GM19240 (cell line): ENCODE data around the gene PADI2.

Source experiments
- DNase-seq: peaks from one replicate; pipeline ENCODE4 v3.0.0; 2011; ENCODE audit warnings: low spot score; ENCODE audit not compliant: insufficient read length

The PADI2 gene

GRCh38 chr1:17119076-17119772, at the start of gene PADI2:
PADI2 (minus strand) TSS chr1:17119451; CDS start chr1:17119371, 80 bp downstream.
- DNase-seq = peak; percentile 69

- DNase-seq = no peak
Observed at GRCh38 chr1:17168091-17168876, 49.0 kb upstream of the PADI2 start.

- no peak for DNase-seq
Observed at GRCh38 chr1:17167786-17168090, 48.5 kb upstream of the PADI2 start.

GRCh38 chr1:17167041-17167785, 48.0 kb upstream of the PADI2 start:
- no peak for DNase-seq

- DNase-seq = no peak
Observed at GRCh38 chr1:17165823-17166222, 46.6 kb upstream of the PADI2 start.

GRCh38 chr1:17163789-17164666, 44.8 kb upstream of the PADI2 start:
- no peak for DNase-seq

- no peak for DNase-seq
Observed at GRCh38 chr1:17163371-17163770, 44.1 kb upstream of the PADI2 start.

GRCh38 chr1:17162941-17163340, 43.7 kb upstream of the PADI2 start:
- DNase-seq = no peak

- DNase-seq = no peak
Observed at GRCh38 chr1:17161926-17162800, 42.9 kb upstream of the PADI2 start.

GRCh38 chr1:17161137-17161740, 42.0 kb upstream of the PADI2 start:
- DNase-seq = no peak

- DNase-seq = no peak
Observed at GRCh38 chr1:17158961-17159360, 39.7 kb upstream of the PADI2 start.

- no peak for DNase-seq
Observed at GRCh38 chr1:17156108-17156507, 36.9 kb upstream of the PADI2 start.

- no peak for DNase-seq
Observed at GRCh38 chr1:17155257-17155920, 36.1 kb upstream of the PADI2 start.

GRCh38 chr1:17149771-17150170, 30.5 kb upstream of the PADI2 start:
- DNase-seq = no peak

GRCh38 chr1:17148950-17149608, 29.8 kb upstream of the PADI2 start:
- DNase-seq = no peak

- DNase-seq = no peak
Observed at GRCh38 chr1:17145648-17146047, 26.4 kb upstream of the PADI2 start.

GRCh38 chr1:17143760-17144159, 24.5 kb upstream of the PADI2 start:
- no peak for DNase-seq

GRCh38 chr1:17141441-17142197, 22.4 kb upstream of the PADI2 start:
- no peak for DNase-seq
